Measurements from ENCODE around the gene SH3RF1.

DNA sequence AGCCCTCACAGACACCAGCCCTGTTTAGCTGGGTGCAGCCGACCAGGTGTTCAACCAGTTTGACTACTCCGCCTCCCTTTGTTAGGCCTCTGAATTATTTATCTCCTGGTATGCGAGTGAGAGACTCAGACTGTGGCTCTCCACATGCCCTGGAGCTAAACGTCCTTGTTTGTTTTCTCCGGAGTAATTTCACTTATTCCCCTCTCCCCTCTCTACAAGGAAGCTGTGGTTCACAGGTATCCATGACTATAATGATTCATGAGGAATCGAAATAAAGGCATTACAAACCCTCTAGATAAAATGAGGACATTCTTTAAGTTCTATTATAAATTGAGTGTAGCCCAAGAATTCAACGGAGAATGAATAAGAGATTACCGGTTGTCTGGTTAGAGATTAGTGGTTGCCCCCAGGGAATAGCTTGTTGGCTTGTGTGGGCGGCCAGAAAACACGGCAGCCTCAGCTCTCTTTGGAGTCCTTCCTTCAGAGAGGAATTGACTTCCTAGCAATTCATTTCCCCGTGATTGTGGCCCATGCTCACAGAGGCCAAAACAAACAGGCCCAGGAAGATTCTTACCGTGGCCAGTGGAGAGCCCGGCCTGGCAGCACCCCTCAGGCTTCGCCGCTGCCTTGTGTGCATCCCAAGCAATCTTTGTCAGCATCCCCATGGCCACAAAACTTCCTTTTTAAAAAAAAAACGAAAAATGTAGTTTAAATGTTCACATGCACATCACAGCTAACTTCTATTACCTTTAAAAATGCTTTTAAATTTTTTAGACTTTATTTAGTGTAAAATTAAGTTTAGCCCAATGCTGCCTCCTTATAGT lies 200.5 kb downstream of the SH3RF1 start:
- TF ChIP-seq GATA3 (IDR thresholded peaks at IDR 0.05; ENCODE audit: low read depth, low read length) (no peak), GATA2 (IDR thresholded peaks at IDR 0.05; ENCODE audit: low read depth, low read length) (no peak)
